T1000 (cell line): ENCODE data around the gene ZHX3.
"Not testable (repeated sequence)": the region's sequence is repeated elsewhere in the genome, so short reads cannot be mapped to it uniquely, and the experiment has no call there.

ENCODE experiments used
- DNase-seq: peaks from one replicate; lab custom pipeline; 2025; ENCODE audit warnings: mixed read lengths; lab: John Stamatoyannopoulos, UW

ZHX3 gene

DNA sequence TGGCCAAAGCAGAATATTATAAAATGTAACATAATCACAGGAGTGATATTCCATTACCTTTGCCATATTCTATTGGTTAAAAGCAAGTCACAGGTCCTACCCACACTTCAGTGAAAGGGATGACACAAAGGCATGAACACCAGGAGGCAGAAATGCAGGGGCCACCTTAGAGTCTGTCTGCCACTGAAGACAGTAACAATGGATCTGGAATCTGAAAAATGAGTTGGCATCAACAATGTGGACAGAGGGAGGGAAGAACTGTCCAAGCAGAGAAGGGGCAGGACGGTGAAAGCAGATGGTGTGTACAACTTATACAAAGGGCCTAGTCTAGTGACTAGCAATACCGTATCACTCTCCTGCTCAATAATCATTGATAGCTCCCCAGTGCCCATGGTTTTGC is 16.5 kb upstream of the ZHX3 start:
- DNase-seq = no peak

DNA sequence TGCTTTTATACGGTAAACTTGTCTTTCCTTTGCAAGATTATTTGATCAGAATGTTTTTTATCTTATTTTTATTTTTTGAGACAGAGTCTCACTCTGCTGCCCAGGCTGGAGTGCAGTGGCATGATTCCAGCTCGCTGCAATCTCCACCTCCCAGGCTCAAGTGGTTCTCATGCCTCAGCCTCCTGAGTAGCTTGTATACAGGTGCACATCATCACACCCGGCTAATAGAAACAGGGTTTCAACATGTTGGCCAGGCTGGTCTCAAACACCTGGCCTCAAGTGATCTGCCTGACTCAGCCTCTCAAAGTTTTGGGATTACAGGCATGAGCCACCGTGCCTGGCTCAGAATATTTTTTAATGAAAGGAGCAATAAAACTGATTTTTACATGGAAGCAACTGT is 14.2 kb upstream of the ZHX3 start:
- DNase-seq = no peak

DNA sequence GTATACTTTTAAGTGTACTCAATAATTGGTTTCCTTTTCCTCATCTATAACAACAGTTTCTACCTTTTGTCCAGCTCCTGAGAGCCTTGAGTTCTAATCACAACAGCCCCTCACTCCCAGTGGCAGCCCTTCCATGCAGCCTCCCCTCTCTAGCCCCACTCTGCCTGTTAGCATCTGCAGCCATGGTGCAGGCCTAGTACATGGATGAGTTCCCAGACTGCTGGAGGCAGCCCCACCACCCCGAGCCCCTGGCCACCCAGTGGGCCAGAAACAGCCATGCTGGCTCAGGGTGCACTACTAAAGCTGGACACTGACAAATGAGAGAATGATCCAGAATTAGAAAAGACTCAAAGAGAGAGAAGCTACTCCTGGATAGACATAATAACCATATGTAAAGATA is 13.4 kb upstream of the ZHX3 start:
- DNase-seq = no peak

DNA sequence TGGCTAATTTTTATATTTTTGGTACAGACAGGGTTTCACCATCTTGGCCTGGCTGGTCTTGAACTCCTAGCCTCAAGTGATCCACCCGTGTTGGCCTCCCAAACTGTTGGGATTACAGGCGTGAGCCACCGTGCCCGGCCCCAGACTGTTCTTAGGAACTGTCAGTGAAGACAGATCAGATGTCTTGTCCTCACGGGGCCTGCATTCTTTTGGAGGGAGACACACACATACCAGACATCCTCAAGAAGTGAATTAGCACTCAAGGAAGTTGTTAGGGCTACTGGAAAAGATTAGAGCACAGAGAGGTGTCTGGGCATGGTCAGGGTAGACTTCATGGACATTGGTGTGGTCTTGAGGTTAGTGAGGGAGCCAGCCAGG is 12.8 kb upstream of the ZHX3 start:
- no peak for DNase-seq

DNA sequence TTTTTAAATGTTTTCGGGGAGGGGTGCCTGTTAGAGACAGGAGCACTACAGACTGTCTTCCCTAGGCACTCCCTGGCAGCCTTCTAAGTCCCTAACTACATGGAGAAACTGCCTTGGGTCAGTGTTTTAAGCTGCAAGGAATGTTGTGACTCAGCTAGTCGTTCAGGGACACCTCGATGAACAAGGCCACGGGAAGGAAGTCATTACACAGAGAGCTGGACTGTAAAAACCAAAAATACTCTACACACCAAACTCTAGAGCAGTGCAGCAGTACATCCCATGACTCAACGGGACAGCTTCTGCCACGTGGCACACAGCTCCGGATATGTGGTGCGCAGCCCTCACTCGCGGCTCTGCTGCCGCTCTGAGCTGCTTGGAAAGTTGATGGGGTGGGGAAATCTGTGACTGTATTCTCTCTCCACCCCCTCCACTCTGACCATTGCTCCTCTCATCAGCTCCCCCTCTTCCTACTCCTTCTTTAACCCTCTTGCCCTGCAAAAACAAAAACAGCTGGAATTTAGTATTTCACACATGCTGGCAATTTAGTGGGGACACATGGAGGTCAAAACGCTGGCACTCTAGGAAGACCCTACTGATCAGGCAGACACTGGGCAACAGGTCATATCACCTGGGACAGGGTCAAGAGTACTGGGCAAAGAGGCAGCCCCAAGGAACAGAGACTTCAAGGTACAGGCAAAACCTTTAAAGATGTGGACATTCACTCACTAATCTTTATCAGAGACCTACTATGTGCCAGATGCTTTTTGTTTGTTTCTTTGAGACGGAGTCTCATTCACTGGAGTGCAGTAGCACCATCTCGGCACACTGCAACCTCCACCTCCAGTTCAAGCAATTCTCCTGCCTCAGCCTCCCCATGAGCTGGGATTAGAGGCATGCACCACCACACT is 12.2 kb upstream of the ZHX3 start:
- peak; percentile 81 for DNase-seq

DNA sequence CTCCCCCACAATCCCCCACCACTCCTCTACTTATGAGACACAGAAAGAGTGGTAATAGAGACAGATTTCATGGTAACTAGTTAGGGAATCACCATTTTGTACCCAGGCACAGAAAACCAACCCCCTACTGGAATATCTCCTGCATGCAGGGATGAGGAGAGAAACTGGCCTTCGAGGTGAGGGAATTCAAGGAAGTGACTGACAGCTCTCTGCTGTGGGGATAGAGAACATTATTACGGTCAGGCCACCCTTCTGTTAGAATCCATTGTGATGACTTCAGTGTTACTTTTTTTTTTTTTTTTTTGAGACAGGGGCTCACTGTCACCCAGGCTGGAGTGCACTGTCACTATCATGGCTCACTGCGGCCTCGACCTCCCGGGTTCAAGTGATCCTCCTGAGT is 9.6 kb upstream of the ZHX3 start:
- no peak for DNase-seq

DNA sequence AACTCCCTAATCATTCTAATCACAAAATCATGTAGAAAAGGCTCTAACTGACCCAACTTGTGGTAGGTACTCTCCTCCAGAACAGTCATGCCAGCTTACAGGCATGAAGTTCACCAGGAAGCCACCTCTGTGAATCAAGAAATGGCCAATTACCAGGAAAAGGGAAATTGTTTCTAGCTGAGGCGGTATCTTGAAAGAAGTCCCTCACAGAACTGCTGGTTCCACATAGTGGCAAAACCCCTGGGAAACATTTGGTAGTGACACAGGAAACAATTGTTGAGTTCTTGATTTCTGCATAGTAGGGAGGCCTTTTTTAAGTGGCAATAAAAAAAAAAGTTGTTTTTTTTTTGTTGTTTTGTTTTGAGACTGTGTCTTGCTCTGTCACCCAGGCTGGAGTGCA is 3.4 kb upstream of the ZHX3 start:
- DNase-seq = no peak

DNA sequence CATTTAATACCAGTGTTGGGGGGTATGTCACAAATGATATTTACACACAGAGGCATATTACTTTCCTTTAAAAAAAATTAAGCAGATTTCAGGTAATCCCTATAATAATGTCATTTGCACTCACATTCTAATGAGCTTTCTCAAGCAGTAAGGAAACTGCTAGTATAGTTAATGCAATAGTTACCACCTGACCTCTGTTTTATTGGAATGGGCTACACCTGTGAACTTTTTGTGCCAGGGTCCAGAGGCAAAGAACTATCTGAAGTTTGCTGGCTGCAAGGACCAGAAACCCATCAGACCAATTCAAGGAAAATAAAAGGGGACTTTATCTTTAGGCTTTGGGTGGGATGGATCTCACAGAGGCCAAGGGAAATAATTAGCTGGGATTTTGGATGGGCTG is 2.9 kb upstream of the ZHX3 start:
- DNase-seq = no peak

DNA sequence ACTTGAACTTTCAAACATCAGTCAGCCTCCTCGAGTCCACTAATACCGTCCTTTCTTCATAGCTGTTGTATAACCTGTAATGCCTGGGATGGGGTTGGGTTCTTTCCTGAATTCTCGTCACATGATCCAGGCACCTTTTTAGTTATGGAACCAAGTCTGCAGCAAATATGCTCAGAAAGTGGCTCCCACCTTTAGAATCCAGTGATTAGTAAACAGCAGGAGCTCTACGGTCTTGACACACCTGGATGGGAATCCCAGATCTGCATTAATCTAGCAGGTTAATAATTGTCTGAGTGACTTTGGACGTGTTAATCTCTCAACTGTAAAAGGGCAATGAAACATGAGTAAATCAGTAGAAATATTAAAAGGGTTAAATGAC is 729 bp upstream of the ZHX3 start:
- DNase-seq = no peak

DNA sequence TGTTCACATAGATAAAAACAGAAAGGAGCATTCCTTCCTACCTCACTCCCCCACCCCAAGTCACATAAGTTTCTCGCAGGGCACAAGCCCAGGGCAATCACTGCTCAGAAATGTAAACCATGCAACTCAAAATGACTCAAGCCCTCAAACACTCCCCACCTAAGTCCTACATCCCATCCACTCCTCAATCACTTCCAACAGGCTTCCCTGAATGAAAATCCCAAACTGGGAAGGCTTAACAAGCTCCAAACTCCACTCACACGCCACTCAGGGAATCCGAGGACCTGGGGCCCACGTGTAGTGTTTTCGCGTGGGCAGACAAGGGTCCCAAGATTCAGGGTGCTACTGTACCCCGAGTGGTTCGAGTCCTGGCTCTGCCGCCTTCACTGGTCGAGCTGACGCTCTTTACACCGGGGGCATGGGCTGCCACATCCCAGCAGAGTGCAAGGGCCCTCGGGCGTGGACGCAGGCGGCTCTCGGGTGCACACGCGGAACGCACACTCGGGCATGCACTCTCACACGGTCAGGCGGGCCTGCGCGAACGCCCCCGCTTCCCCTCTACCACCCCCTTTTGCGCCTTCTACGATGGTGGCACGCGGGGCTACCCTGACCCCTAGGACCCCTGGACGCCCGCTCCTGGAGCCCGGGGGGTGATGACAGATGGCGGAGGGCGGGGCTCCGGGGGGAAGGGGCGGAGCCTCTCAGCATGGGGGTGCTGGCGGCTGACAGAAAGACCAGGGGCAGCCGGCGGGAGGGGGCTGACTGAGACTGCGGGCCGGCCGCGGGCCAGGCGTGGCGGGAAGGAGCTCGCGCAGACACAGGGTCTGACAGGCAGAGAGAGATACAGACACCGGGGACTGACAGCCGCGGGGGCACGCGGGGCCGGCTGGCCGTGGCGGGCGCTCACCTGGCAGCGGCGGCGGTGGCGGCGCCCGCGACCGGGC is 657 bp downstream of the ZHX3 start:
- DNase-seq = peak; percentile 25

DNA sequence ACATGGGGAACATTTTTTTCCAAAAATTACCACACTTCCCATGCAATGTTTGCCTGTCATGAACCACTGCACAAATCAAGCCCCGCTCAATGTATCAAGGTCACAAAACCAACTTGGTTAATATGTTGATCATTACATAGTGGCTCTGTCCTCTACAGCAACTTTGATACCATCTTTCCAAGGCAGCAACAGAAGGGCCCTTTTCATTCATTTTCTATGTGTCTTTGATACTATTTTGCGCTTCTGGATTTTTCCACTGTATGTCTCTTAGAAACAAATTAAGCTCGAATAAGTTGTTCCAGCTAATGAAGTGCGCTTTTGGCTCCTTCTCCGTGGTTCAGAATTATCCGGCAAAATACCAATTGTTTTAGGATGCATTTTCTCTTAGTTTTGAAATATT is 1.5 kb downstream of the ZHX3 start:
- DNase-seq = no peak

DNA sequence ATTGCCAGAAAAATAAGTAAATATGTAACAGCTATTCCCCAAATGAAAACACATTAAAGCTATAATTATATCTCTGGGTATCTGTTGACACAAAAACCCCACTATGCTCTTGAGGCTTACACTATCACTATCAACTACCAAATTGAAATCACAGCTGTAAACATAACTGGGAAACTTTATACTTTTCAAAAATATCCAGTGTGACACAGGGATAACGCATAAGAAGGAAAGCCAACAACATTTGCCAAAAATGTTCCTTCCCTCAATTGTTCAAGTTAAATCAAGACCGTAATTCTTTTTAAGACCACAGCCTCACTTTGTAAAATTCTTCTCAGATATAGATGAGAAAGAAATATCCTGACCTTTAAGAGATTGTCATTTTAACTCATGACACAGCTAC is 3.1 kb downstream of the ZHX3 start:
- DNase-seq = no peak

DNA sequence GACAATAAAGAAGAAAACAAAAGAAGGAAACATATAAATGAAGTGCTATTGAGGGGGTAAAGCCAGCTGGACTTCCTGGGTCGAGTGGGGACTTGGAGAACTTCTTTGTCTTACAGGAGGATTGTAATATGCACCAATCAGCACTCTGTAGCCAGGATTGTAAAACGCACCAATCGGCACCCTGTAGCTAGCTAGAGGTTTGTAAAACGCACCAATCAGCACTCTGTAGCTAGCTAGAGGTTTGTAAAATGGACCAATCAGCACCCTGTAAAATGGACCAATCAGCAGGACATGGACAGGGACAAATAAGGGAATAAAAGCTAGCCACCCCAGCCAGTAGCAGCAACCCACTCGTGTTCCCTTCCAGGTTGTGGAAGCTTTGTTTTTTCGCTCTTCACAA is 5.5 kb downstream of the ZHX3 start:
- not testable (repeated sequence) for DNase-seq

DNA sequence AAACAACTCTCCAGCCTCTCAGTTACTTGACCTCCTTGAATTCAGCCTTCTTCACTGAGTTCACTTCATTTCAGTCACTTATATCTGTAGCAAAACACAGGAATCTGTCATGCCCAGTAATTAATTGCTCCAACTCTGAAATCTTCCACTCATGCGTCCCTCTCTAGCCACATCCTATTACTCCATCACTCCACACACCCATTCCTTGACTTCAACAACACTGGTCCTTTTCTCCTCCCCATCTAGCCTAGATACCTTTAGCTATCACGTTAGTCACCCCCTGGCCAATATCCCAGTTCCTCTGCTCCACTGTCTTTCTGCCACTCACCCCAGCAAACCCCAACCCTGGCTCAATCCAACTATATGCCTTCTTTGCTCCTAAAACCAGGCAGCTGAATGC is 7.7 kb downstream of the ZHX3 start:
- no peak for DNase-seq

DNA sequence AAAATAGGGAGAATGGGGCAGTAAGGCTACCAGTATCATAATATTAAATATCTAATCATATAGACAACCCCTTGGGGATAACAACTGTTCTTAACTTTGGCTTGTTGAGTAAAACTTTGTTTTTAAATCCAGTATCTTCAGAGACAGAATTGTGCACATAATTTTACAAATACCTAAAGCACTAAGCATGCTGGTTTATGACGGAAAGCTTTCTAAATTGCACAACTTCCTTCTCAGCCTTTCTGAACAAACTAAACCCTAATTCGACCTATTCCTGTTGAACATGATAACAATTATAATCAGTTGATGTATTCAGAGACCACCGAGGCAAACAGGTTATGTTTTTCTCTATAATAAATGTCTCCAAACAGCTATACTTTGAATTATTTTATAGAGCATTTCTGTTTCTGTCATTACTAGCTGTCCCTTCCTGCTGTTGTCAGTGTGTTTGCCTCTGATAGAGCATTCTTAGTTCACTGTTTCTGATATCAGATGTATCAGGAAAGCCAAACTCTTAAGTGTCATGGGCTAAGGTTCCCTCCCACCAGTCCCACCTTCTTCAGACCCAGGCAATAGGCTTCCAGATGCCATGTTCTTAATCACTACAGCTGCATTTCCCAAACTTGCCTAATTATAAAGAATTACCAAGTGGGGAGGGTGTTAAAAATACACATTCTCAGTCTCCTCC is 8.7 kb downstream of the ZHX3 start:
- no peak for DNase-seq

DNA sequence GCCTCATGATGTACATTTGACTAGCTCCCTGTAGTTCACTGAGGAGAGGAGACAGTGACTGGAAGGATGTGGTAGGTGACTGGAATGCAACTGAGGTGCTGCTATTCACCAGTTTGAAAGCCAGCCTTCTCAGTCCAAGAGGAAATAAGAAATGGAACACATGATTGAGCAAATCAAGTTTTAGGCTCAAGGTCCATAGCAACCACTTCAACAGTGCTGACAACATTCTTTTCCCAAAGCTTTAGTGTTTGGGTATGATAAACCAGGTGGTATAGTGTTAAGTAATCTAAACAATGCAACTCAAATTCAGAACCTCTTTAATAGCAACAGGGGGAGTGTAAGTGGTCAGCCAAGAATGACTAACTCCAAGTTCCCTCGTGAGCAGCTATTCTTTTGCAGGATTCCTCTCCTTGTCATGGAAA is 9.2 kb downstream of the ZHX3 start:
- DNase-seq = no peak

DNA sequence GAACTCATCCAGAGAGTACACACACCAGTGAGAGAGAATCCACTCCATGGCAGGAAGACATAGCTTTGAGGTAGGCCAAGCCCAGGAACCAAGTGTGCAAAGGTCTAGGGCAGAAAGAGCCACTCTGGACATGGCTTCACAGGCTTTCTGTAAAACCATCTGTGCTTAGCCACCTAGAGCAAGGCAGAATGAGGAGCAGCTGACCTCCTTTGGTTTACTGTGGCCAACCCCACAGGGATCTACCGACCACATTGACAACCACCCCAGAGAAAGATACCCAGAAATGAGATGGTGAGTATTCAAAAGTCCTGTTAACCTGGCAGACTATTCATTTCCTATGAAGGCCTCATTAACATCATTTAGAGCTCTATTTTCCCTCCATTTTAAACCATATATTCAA is 10.5 kb downstream of the ZHX3 start:
- no peak for DNase-seq

DNA sequence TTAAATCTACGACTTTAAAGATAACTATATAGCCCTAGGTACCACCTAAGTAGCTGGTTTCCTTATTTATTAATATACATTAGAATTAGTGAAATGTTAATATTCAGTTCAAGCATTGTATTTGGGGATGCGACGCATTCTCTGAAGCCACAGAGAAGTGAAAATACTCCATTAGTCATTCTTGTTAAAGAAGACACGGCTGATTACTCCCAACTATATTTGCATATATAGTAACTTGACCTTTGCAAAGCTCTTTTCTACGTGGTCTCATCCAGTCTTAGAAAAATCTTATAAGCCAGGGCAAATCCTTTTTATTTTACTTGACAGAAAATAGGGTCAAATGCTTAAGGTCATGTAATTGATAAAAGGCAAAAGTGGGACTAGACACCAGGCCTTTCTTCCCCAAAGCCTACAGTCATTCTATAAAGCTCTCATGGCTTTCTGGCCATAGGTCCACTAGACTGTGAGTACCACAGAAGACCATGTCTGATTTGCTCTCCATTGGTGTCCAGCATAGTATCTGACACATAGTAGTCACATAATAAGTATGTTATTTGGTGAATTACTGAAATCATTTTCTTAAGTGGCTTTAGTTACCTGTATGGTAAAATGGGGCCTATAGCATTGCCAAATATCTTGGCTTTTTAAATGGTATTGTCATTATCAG is 11.3 kb downstream of the ZHX3 start:
- DNase-seq = no peak

DNA sequence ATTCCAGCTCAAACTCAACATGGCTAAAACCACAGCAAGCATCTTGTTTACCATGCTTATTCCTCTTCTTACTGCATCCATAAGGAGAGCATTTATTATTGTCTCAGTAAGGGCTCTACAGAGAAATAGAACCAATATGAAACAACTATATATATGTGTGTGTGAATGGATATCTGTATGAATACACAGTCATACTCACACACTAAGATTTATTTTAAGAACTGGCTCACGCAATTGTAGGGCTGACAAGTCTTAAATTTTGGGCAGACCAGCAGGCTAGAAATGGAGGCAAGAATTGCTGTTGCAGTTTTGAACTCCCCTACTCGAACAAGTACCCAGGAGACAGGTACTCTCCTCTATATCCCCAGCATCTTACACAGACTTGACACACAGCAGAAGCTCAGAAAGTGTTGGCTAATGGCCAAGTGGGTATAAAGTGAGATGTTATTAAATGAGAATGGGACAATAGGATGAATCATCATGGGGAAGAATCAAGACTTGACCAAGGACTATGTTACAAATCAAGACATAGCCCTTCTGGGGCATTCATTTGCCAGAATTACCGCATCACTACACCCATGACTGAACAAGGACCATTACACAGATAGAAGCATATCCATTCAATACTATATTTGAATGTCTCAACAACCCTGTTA is 13.0 kb downstream of the ZHX3 start:
- DNase-seq = no peak

DNA sequence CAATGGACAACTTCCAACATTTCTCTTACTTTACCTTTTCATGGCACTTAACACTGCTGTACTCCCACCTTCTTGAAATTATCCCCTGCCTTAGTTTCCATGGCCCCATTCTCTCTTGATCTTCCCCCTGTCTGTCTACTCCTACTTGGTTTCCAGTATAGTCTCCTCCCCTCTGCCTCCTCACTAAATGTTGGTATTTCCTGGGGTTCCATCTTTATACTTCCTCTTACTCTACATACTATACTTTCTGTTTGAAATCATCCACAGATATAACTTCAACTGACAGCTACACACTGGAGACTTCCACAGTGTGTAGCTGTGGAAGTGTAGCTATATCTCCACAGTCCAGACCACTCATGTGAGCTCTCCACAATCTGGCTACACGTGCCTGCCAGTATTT is 13.5 kb downstream of the ZHX3 start:
- no peak for DNase-seq

DNA sequence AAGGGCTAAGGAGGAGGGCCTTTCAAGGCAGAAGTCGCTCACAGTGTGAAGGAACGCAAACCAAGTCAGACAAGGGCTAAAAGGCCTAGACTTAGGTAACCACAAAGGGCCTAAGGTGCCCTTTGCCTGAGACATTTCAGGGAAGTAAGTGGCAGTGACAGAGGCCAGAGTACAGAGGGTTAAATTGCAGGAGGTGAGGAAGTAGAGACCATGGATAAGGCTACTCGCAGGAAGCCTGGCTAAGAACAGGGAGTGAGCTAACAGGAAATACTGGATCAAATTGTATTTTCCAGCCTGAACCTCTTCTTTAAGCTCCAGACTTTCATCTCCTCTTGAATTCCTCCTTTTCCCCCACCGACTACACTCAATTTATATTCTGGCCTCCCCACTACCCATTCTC is 16.6 kb downstream of the ZHX3 start:
- DNase-seq = no peak
